ENCODE results near the gene SH3PXD2B.

DNA sequence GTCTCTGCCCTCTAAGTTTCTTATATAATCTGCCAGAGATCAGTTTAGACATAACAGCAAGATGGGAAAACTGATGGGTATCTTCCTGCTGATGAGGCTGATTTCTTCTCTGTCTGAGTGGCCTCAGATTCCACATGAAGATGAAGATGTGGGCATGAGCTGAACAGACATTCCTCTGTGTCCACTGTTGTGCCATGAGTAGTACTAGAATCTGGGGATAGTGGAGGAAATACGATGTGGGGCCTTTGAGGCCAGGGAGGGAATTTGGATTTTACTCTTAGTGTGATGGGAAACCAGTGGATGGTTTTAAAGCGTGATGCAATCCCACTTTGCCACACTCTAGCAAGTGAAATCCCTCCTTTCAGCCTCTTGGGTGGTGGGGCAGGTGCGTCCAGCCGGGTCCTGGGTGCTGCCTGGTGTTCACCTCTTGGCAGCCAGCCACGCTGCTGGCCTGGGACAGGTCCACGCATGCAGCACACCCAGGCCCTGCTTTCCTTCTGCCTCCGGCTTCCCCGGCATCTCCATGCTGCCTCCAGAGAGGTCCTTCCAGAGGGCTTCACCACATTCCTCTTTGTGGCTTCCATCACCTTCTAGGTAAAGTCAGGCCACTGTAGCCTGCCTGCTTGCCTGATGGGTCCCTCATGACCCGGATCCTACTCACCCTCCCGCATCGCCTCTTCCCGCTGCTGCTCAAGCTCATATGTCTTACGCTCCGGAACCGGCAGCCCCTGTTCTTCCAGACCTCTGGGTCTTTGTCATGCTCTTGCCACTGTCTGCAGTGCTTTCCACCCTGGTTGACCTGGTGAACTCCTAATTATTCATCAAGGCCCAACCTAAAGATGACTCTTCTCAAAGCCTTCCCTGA is 28.1 kb upstream of the SH3PXD2B start:
- no peak for TF ChIP-seq POLR2AphosphoS5 (IDR thresholded peaks at IDR 0.05)
- TF ChIP-seq CTCF (IDR thresholded peaks at IDR 0.05), result no peak
- TF ChIP-seq POLR2A (IDR thresholded peaks at IDR 0.05), result no peak
